Measurements from ENCODE around the gene SBDS. TPM values are rescaled to one million over a fixed set of nuclear protein-coding genes. Genes with fewer than 3 reads are reported as not detected.
"Not testable (repeated sequence)": the region's sequence is repeated elsewhere in the genome, so short reads cannot be mapped to it uniquely, and the experiment has no call there.

The SBDS gene
- polyA plus RNA-seq, 1 donor: 103 TPM

DNA sequence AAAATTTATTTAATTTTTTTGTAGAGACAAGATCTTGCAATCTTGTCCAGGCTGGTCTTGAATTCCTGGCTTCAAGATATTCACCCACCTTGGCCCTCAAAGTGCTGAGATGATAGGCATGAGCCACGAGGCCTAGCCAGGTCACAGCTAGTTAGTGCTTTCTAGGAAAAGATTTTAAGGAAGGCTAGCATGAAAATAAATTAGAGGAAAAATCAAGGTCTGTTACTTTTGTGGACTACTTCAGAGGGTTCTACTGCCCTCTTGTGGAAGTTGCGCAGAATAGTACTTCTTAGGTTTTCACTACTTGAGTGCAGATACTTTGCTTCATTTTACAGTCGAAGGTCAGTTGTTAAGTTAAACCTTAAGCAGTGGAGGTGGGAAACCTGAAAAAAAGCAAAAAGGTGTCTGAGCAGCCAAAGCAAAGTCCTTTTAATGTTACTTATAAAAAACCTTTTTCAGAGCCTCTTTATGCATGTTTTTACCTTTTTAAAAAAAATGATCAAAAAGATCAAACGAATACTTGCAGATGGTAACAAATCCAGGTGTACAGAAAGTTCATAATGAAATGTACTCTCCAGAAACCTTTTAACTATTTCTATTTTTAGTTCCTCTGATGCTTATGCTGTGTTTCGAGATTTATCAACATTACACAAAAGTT, 5.3 kb upstream of the SBDS start:
- H3K4me1 ChIP-seq (ENCODE audit: control insufficient read depth, insufficient read depth, low read length); H3K4me3 ChIP-seq (ENCODE audit: low read length); H3K9me3 ChIP-seq (ENCODE audit: control insufficient read depth, low read depth, low read length); DNase-seq; H3K27me3 ChIP-seq (ENCODE audit: control insufficient read depth, insufficient read depth, low read length); H3K27ac ChIP-seq (ENCODE audit: low read length): not testable (repeated sequence)
- 100% methylated on average over 1 of the region's 5 CpGs for WGBS (ENCODE audit: insufficient coverage, low lambda C conversion rate)
- H3K36me3 ChIP-seq (ENCODE audit: control insufficient read depth, insufficient read depth, low read length): peaks cover 10% of the 10 kb centered on the region

DNA sequence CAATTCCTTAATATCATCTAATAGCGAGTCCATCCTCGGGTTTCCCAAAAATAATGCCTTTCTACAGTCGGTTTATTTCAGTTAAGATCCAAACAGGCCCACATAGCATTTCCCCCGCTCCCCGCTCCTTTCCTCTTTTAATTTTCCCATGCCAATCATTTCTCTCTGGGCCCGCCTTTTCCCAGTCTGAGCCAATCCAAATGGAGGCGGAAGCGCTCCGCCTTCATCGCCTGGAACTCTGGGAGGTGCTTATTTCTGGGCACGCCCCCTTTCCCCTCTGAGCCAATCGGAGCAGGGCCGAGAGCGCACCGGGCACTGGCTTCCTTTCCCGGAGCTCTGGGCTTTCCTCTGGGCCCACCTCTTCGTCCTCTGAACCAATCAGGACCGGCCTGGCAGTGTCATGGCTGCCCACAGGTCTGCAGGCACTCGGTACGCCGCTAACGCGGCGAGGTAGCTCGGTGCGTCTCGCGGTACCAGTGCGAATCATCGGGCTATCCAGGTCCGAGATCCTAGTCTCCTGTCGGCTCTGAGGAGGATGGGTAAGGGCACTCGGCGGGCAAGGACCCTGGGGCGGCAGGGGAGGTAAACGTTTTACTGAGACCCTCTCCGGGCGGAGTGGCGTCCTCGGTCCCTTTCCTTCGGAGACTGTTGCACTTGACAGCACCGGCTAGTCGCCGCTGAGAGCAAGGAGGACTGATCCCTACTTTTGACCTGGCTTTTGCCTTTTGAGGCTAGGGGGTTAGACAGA, 1.2 kb upstream of the SBDS start, which contains the start of gene TYW1:
Gene TYW1, plus strand, starts transcription at position 390 of the 748 bp plus-strand sequence. Its CDS starts 146 bp downstream, at position 536.
- WGBS (ENCODE audit: insufficient coverage, low lambda C conversion rate): no CpG with 5 or more reads among the region's 44 CpGs
- Histone ChIP-seq H3K27ac (ENCODE audit: low read length) (peak within 1 kb of the TSS; percentile 70), H3K4me3 (ENCODE audit: low read length) (peak within 1 kb of the TSS; percentile 68), H3K36me3 (ENCODE audit: control insufficient read depth, insufficient read depth, low read length) (peaks cover 18% of the 10 kb centered on the region)
- H3K9me3 ChIP-seq (ENCODE audit: control insufficient read depth, low read depth, low read length); H3K4me1 ChIP-seq (ENCODE audit: control insufficient read depth, insufficient read depth, low read length); H3K27me3 ChIP-seq (ENCODE audit: control insufficient read depth, insufficient read depth, low read length): not testable (repeated sequence)
- peak; percentile 97 to 99 for DNase-seq

DNA sequence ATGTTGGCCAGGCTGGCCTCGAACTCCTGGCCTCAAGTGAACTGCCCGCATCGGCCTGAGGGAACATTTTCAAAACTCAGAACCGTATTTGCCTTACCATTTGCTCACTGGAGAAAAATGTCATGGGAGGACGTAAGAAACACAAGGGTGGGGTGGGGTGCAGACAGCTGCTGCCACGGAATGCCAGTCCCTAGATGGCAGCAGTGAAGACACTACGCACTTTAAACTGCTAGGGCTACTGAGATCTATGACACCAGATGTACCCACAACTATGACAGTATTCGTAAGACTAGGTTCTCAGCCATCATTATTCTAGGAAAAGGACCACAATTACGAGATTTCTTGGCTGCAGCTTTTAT, 716 bp downstream of the SBDS start:
- not testable (repeated sequence) for H3K27me3 ChIP-seq (ENCODE audit: control insufficient read depth, insufficient read depth, low read length); H3K4me1 ChIP-seq (ENCODE audit: control insufficient read depth, insufficient read depth, low read length); H3K9me3 ChIP-seq (ENCODE audit: control insufficient read depth, low read depth, low read length)
- peak; percentile 56 to 79 for DNase-seq
- Histone ChIP-seq H3K4me3 (ENCODE audit: low read length) (peak overlapping the region; percentile 90), H3K36me3 (ENCODE audit: control insufficient read depth, insufficient read depth, low read length) (peaks cover 20% of the 10 kb centered on the region), H3K27ac (ENCODE audit: low read length) (peak overlapping the region; percentile 99)
- no CpG with 5 or more reads among the region's 9 CpGs for WGBS (ENCODE audit: insufficient coverage, low lambda C conversion rate)

DNA sequence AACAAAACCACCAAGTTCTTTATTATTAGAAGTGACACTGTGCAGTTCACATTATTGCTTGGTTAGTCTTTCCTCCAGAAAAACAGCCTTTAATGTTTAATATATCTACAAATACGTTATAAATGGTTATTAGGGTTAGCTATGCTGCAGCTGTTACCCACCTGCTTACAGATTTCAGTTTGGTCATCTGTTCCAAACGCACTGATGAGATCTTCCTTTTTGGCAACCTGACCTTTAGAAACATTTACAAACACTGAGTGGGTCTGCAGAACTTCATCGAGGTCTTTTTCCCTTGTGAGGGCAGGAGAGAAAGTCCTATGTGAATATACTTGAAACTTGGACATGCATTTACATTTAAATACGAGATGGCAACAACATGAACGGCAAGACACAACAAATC, 1.3 kb downstream of the SBDS start:
- Histone ChIP-seq H3K27ac (ENCODE audit: low read length) (peak overlapping the region; percentile 99), H3K4me3 (ENCODE audit: low read length) (peak overlapping the region; percentile 90), H3K36me3 (ENCODE audit: control insufficient read depth, insufficient read depth, low read length) (peaks cover 21% of the 10 kb centered on the region)
- H3K27me3 ChIP-seq (ENCODE audit: control insufficient read depth, insufficient read depth, low read length); H3K4me1 ChIP-seq (ENCODE audit: control insufficient read depth, insufficient read depth, low read length); H3K9me3 ChIP-seq (ENCODE audit: control insufficient read depth, low read depth, low read length); DNase-seq: not testable (repeated sequence)
- no CpG with 5 or more reads among the region's 5 CpGs for WGBS (ENCODE audit: insufficient coverage, low lambda C conversion rate)

DNA sequence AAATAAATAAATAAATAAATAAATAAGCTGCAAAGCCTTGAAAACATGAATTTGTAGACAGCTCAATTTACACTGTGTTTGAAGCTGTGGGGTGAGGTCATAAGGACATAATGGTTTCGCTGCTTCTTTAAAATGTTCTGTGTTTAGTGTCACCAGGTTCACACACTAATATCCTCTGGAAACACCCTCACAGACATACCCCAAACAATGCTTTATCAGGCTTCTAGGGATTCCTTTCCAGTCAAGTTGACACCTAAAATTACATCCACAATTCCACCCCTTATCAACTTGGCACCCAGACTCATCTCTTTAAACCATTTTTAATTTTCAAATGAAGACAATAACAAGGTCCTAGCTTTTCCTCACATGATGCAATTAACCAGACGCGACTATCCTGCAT, 5.8 kb downstream of the SBDS start:
- not testable (repeated sequence) for H3K4me3 ChIP-seq (ENCODE audit: low read length); H3K4me1 ChIP-seq (ENCODE audit: control insufficient read depth, insufficient read depth, low read length); H3K9me3 ChIP-seq (ENCODE audit: control insufficient read depth, low read depth, low read length); DNase-seq; H3K27me3 ChIP-seq (ENCODE audit: control insufficient read depth, insufficient read depth, low read length); H3K27ac ChIP-seq (ENCODE audit: low read length)
- H3K36me3 ChIP-seq (ENCODE audit: control insufficient read depth, insufficient read depth, low read length): peaks cover 26% of the 10 kb centered on the region
- WGBS (ENCODE audit: insufficient coverage, low lambda C conversion rate): no CpG with 5 or more reads among the region's 3 CpGs

DNA sequence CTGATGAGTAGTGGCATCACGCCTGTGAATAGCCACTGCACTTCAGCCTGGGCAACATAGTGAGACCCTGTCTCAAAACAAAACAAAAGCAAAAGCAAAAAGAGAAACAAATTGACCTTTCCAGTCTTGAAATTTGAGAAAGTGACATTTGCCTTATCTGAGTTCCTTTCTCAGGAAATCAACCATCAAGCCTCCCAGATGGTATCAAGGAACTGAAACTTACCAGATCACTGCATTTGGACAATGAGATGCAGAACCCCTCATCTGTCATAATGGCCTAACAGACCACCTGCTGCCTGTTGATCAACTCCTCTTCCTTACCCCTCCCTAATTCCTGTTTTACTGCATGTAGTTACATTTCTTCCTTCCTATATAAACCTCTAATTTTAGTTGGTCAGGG, 15.1 kb downstream of the SBDS start:
- not testable (repeated sequence) for H3K27ac ChIP-seq (ENCODE audit: low read length); H3K27me3 ChIP-seq (ENCODE audit: control insufficient read depth, insufficient read depth, low read length); DNase-seq; H3K4me3 ChIP-seq (ENCODE audit: low read length); H3K9me3 ChIP-seq (ENCODE audit: control insufficient read depth, low read depth, low read length); H3K36me3 ChIP-seq (ENCODE audit: control insufficient read depth, insufficient read depth, low read length); H3K4me1 ChIP-seq (ENCODE audit: control insufficient read depth, insufficient read depth, low read length)
- no CpG with 5 or more reads among the region's 1 CpG for WGBS (ENCODE audit: insufficient coverage, low lambda C conversion rate)

DNA sequence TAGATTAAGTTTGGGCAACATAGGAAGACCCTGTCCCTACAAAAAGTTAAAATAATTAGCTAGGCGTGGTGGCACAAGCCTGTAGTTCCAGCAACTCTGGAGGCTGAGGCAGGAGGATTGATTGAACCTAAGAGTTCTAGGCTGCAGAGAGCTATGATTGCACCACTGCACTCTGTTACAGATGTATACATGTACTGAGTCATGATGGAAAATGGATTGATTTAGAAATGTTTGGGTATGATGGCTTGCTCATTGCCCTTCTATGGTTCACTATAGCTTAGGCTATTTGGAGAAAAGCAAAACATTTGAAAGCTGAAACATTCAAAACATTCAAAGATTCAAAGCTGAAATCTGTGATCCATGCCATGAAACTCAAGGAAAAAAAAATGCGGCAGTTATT, 16.4 kb downstream of the SBDS start:
- H3K27ac ChIP-seq (ENCODE audit: low read length); H3K9me3 ChIP-seq (ENCODE audit: control insufficient read depth, low read depth, low read length); H3K36me3 ChIP-seq (ENCODE audit: control insufficient read depth, insufficient read depth, low read length); DNase-seq; H3K27me3 ChIP-seq (ENCODE audit: control insufficient read depth, insufficient read depth, low read length); H3K4me1 ChIP-seq (ENCODE audit: control insufficient read depth, insufficient read depth, low read length); H3K4me3 ChIP-seq (ENCODE audit: low read length): not testable (repeated sequence)
- no CpG with 5 or more reads among the region's 2 CpGs for WGBS (ENCODE audit: insufficient coverage, low lambda C conversion rate)

DNA sequence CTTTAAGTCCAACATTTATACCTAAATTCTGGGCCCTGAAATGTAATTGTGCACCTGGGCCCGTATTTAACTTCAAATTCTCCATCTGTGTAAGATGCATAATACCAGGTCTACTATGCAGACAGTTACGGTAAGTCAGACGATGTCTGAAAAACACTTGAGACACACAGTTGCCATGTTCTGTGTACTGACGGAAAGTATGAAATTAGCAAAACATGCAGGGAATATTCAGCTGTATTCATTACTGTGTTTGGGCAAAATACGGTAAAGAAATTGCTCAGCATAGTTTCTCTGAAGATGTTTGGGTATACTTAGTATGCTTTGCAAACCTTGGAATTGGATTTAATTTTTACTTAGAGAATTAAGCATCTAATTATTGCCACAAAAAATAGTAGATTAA, 17.1 kb downstream of the SBDS start:
- not testable (repeated sequence) for H3K27me3 ChIP-seq (ENCODE audit: control insufficient read depth, insufficient read depth, low read length); H3K27ac ChIP-seq (ENCODE audit: low read length); H3K4me1 ChIP-seq (ENCODE audit: control insufficient read depth, insufficient read depth, low read length); H3K36me3 ChIP-seq (ENCODE audit: control insufficient read depth, insufficient read depth, low read length); H3K9me3 ChIP-seq (ENCODE audit: control insufficient read depth, low read depth, low read length); DNase-seq; H3K4me3 ChIP-seq (ENCODE audit: low read length)
- WGBS (ENCODE audit: insufficient coverage, low lambda C conversion rate): no CpG with 5 or more reads among the region's 5 CpGs

DNA sequence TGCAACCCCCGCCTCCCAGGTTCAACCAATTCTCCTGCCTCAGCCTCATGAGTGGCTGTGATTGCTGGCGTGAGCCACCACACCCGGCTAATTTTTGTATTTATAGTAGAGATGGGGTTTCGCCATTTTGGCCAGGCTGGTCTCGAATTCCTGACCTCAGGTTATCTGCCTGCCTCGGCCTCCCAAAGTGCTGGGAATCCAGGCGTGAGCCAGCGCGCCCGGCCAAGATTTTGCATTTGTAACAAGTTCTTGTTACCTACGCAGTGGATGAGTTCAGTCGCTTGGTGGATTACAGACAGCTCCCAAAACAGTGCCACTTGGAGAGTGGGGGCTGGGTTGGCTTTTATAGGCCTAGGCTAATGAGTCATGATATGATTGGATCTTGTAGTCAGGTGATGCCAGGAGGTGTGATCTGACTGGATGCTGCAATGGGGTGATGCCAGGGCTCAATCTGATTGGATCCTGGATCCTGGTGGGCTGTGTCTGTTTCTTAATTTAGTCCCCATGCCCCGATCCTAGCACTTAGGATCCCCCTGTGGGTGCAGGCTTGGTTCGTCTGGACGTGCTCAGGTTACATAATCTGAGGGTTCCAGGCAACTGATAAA, 20.3 kb downstream of the SBDS start:
- Histone ChIP-seq H3K36me3 (ENCODE audit: control insufficient read depth, insufficient read depth, low read length) (no peaks in the 10 kb centered on the region), H3K27me3 (ENCODE audit: control insufficient read depth, insufficient read depth, low read length) (no peaks in the 10 kb centered on the region), H3K4me3 (ENCODE audit: low read length) (no peak overlapping the region), H3K27ac (ENCODE audit: low read length) (no peak overlapping the region), H3K9me3 (ENCODE audit: control insufficient read depth, low read depth, low read length) (no peaks in the 10 kb centered on the region), H3K4me1 (ENCODE audit: control insufficient read depth, insufficient read depth, low read length) (peaks cover 16% of the 10 kb centered on the region)
- DNase-seq: no peak
- no CpG with 5 or more reads among the region's 15 CpGs for WGBS (ENCODE audit: insufficient coverage, low lambda C conversion rate)

DNA sequence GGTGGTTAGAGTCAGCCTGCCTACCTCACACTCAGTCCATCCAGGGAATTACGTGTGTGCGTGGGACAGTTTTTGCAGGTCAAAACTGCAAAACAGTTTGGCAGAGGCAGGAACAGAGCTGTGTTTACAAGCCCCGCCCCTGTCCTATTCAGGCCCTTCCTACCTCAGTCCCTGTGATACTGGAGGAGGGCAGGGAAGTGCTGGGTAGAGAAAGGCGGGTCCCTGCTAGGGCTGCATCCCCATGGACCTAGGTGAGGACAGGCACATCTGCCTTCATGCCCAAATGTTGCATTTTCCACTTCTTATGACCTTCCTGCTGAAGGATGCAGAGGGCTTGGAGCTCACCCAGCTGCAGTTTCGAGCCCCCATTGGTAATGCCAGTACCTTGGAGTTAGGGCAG, 25.1 kb downstream of the SBDS start:
- Histone ChIP-seq H3K27me3 (ENCODE audit: control insufficient read depth, insufficient read depth, low read length) (no peaks in the 10 kb centered on the region), H3K36me3 (ENCODE audit: control insufficient read depth, insufficient read depth, low read length) (no peaks in the 10 kb centered on the region), H3K9me3 (ENCODE audit: control insufficient read depth, low read depth, low read length) (no peaks in the 10 kb centered on the region), H3K27ac (ENCODE audit: low read length) (no peak overlapping the region), H3K4me1 (ENCODE audit: control insufficient read depth, insufficient read depth, low read length) (peaks cover 16% of the 10 kb centered on the region), H3K4me3 (ENCODE audit: low read length) (no peak overlapping the region)
- WGBS (ENCODE audit: insufficient coverage, low lambda C conversion rate): no CpG with 5 or more reads among the region's 5 CpGs
- no peak for DNase-seq
